Esophagus squamous epithelium (tissue), 5 donors: ENCODE data around the gene ZNF33A. TPM values are rescaled to one million over a fixed set of nuclear protein-coding genes. Genes with fewer than 3 reads are reported as not detected.
"Not testable (repeated sequence)": the region's sequence is repeated elsewhere in the genome, so short reads cannot be mapped to it uniquely, and the experiment has no call there.

ENCODE experiments used
- DNase-seq: peaks from one replicate; lab custom pipeline; 2025; lab: John Stamatoyannopoulos, UW
- H3K27ac ChIP-seq, 4 donors: fragments of 200-600 bp; sonication (generic); one replicate each; pipeline ENCODE4 v1.5.1; 2016 to 2019; ENCODE audit warnings: mild to moderate bottlenecking in 1 of 4
- H3K27me3 ChIP-seq, 4 donors: fragments of 200-600 bp; sonication (generic); 1 replicate in 3 of 4; 2 replicates in 1 of 4; pipeline versions ENCODE4 v1.5.1 to v1.6.0; 2017 to 2021; ENCODE audit warnings: antibody characterized with exemption in 1 of 4
- H3K36me3 ChIP-seq, 3 donors: fragments of 200-600 bp; sonication (generic); one replicate each; pipeline ENCODE4 v1.5.1; 2016 to 2019
- H3K4me1 ChIP-seq, 3 donors: fragments of 200-600 bp; sonication (generic); one replicate each; pipeline ENCODE4 v1.5.1; 2017 to 2019
- H3K4me3 ChIP-seq, 4 donors: fragments of 200-600 bp; sonication (generic); 1 replicate in 3 of 4; 2 replicates in 1 of 4; pipeline ENCODE4 v1.5.1; 2016 to 2019; ENCODE audit warnings: mild to moderate bottlenecking in 2 of 4, moderate library complexity in 1 of 4
- H3K9me3 ChIP-seq, 3 donors: fragments of 200-600 bp; sonication (generic); one replicate each; pipeline ENCODE4 v1.5.1; 2016 to 2019
- POLR2A ChIP-seq, 4 donors: fragments of 450-650 bp; IDR thresholded peaks; one replicate each; pipeline ENCODE4 v1.6.1; 2017; ENCODE audit warnings: antibody characterized with exemption in 4 of 4, mild to moderate bottlenecking in 4 of 4, moderate library complexity in 3 of 4
- WGBS, 2 donors: methylation state at CpG; one replicate each; pipeline ENCODE4 v1.1.5; 2018; 5-methylcytosine and 5-hydroxymethylcytosine counted together
- intact Hi-C: fragments of 100-400 bp; cut with DNase I; formaldehyde crosslinking; loops from one replicate; pipeline ENCODE4 v1.15.0; 2022
- total RNA-seq, 4 donors: library from RNA; depleted of rRNA; stranded (reverse); fragments of >200 nt; gene quantifications; one replicate each; pipeline ENCODE4 v1.1.0, GENCODE V29; 2016
- TF ChIP-seq, protein P1 (sequence below), 6 experiments: fragments of 450-650 bp in 4 of 6; fragments of 200-600 bp in 2 of 6; sonication (generic) in 2 of 6; IDR thresholded peaks; one replicate each; pipeline ENCODE4 v1.5.1; 2016 to 2019; ENCODE audit warnings: antibody characterized with exemption in 6 of 6, mild to moderate bottlenecking in 4 of 6, moderate library complexity in 4 of 6
- donor health status: DM: yes; HTN: yes; CAD: no.

The ZNF33A gene
- total RNA-seq, 4 donors from 2014 or later = 16.5 to 31.1 (median 17.6) TPM

DNA sequence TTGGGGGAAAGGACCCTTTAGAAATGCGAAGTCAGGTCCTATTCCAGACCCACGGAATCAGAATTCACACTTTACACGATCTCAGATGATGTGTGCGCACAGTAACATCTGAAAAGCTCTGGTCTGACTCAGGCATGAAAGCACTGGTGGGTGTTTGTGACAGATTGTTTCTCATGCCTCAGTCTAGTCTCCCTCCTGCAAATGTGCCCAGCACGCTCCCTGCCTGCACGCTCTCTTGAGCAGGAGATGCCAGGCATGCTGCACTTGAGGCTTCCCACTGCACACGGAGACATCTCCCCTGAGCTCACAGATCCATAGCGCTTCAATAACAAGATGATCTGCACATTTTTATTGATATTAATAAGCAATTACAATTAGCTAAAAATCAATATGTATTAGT, 60.0 kb downstream of the ZNF33A start:
- intact Hi-C loops = no loop called here
- TF ChIP-seq POLR2A (IDR thresholded peaks at IDR 0.05) = no peak
- TF ChIP-seq, protein P1, sequence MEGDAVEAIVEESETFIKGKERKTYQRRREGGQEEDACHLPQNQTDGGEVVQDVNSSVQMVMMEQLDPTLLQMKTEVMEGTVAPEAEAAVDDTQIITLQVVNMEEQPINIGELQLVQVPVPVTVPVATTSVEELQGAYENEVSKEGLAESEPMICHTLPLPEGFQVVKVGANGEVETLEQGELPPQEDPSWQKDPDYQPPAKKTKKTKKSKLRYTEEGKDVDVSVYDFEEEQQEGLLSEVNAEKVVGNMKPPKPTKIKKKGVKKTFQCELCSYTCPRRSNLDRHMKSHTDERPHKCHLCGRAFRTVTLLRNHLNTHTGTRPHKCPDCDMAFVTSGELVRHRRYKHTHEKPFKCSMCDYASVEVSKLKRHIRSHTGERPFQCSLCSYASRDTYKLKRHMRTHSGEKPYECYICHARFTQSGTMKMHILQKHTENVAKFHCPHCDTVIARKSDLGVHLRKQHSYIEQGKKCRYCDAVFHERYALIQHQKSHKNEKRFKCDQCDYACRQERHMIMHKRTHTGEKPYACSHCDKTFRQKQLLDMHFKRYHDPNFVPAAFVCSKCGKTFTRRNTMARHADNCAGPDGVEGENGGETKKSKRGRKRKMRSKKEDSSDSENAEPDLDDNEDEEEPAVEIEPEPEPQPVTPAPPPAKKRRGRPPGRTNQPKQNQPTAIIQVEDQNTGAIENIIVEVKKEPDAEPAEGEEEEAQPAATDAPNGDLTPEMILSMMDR (IDR thresholded peaks at IDR 0.05) = no peak
- 73 to 87% methylated on average over 6 to 7 of the region's 8 CpGs for WGBS, 2 donors
- DNase-seq = no peak
- H3K9me3 ChIP-seq = peaks cover 0 to 5% (median 0%) of the 10 kb centered on the region in 3 donors
- H3K27me3 ChIP-seq = no peaks in the 10 kb centered on the region
- H3K36me3 ChIP-seq = no peaks in the 10 kb centered on the region
- H3K27ac ChIP-seq = no peak overlapping the region
- no peaks in the 10 kb centered on the region for H3K4me1 ChIP-seq
- no peak overlapping the region for H3K4me3 ChIP-seq

DNA sequence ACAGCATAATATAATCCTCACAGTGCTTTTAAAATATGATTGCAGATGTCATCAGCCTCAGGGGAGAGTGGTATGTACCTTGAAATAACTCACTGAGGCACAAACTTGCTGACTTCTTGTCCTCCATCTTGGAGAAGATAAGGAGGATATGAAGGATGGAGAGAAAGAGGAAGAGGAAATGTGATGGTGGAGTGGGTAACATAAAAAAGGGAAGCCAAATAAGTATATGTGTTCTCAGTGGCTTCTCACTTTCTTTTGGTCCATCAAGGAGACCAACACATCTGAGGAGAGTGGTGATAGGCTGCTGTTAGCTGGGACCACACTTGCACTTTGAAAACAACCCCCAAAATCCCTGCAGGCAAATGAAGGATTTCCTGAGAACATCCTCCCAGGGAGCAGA, 62.1 kb downstream of the ZNF33A start:
- no peak for DNase-seq
- no peak overlapping the region for H3K27ac ChIP-seq
- H3K36me3 ChIP-seq = no peaks in the 10 kb centered on the region
- intact Hi-C loops = no loop called here
- H3K9me3 ChIP-seq = no peaks in the 10 kb centered on the region
- H3K4me1 ChIP-seq = no peaks in the 10 kb centered on the region
- no peaks in the 10 kb centered on the region for H3K27me3 ChIP-seq
- no peak overlapping the region for H3K4me3 ChIP-seq
- TF ChIP-seq POLR2A (IDR thresholded peaks at IDR 0.05) = no peak
- TF ChIP-seq, protein P1 (IDR thresholded peaks at IDR 0.05) = no peak

DNA sequence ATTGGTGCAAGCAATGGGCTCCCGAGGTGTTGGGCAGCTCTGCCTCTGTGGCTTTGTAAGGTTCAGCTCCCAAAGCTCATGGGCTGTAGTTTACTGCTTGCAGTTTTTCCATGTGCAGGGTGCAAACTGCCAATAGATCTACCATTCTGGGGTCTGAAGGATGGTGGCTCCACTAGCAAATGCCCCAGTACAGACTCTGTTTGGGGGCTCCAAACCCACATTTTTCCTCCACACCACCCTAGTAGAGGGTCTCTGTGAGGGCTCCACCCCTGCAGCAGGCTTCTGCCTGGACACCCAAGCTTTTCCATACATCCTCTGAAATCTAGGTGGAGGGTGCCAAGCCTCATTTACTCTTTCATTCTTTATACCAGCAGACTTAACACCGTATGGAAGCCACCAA, 66.2 kb downstream of the ZNF33A start:
- H3K27me3 ChIP-seq = no peaks in the 10 kb centered on the region
- no peaks in the 10 kb centered on the region for H3K9me3 ChIP-seq
- DNase-seq = no peak
- no peak overlapping the region for H3K4me3 ChIP-seq
- 68 to 76% methylated on average over 2 of the region's 2 CpGs for WGBS, 2 donors
- intact Hi-C loops = no loop called here
- H3K27ac ChIP-seq = no peak overlapping the region
- TF ChIP-seq POLR2A (IDR thresholded peaks at IDR 0.05) = no peak
- no peaks in the 10 kb centered on the region for H3K4me1 ChIP-seq
- H3K36me3 ChIP-seq = no peaks in the 10 kb centered on the region

DNA sequence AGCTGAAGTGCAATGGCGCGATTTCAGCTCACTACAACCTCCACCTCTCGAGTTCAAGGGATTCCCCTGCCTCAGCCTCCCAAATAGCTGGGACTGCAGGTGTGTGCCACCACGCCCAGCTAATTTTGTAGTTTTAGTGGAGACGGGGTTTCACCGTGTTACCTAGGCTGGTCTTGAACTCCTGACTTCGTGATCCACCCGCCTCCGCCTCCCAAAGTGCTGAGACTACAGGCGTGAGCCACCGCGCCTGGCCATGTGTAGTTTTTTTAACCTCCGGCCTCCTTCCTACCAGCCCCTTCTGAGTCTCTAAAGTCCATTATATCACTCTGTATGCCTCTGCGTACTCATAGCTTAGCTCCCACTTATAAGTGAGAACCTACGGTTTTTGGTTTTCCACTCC, 82.8 kb downstream of the ZNF33A start:
- intact Hi-C loops = loop anchor here (10.0 kb wide), 1 partner anchor 109 kb away; no protein-coding TSS in a partner anchor
- 94 to 98% methylated on average over 7 to 15 of the region's 15 CpGs for WGBS, 2 donors
- not testable (repeated sequence) for H3K27me3 ChIP-seq, DNase-seq, H3K27ac ChIP-seq, H3K9me3 ChIP-seq
- Histone ChIP-seq H3K4me3 (peak overlapping the region in 3 of 4 donors; percentile 69 to 87 (median 86)), H3K36me3 (peaks cover 0 to 31% (median 0%) of the 10 kb centered on the region in 3 donors), H3K4me1 (peaks cover 5 to 19% (median 10%) of the 10 kb centered on the region in 3 donors)

DNA sequence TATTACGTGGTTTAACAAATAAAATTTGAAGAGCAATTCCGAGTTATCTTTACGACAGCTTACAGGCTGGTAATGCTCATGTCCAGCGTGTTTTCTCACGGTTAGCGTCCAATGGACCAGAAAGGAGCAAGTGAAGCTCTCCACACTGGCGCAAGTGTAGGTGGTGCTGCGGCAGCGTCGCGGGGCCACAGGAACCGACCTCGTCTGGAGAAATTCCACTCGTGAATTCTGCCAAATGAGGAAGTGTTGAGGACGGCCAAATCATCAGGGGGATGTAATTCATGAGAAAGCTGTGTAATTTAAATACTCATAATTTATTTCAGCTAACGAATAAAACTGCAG, 83.3 kb downstream of the ZNF33A start:
- peaks cover 0 to 35% (median 0%) of the 10 kb centered on the region in 3 donors for H3K36me3 ChIP-seq
- 8 to 13% methylated on average over 16 of the region's 16 CpGs for WGBS, 2 donors
- TF ChIP-seq POLR2A (IDR thresholded peaks at IDR 0.05) = no peak
- no peaks in the 10 kb centered on the region for H3K9me3 ChIP-seq
- DNase-seq = no peak
- H3K27me3 ChIP-seq = no peaks in the 10 kb centered on the region
- intact Hi-C loops = loop anchor here (10.0 kb wide), 1 partner anchor 109 kb away; no protein-coding TSS in a partner anchor
- H3K4me3 ChIP-seq = peak overlapping the region; percentile 68 to 87 (median 78)
- peaks cover 5 to 19% (median 10%) of the 10 kb centered on the region in 3 donors for H3K4me1 ChIP-seq
- peak overlapping the region; percentile 85 to 92 (median 90) for H3K27ac ChIP-seq

DNA sequence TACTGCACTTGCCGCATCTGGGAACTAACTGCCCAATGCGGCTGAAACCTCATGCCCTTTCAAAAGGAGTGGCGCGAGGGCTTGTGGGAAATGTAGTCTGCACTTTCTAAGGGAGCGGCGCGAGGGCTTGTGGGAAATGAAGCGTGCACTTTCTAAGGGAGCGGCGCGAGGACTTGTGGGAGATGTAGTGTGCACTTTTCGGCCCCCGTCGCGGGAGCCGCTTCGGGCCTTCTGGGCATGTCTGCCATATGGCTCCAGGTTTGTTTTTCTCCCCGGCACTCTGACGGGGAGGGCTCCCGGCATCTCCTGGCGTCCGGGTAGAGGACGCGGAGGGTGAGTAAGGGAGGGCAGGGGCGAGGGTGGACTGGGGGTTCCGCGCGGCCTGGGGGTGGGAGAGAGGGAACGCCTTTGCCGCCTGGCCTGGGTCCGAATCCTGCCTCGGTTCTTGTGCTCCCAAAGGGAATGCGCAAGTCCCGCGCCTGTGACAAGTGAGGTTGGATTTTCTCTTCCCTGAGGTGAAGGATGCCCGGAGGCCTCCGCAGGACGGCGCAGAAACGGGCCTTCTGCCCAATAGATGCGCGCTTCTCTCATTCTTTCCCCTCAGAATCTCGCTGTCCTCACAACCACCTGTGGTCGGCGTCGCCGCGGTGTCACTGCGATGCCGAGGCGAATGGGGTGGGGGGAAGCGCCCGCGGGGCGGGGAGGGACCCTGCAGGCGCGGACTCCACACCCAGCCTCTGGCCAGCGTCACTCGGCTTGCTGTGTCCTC, 83.9 kb downstream of the ZNF33A start, which contains the start of gene ZNF37A:
TSS of gene ZNF37A (plus strand) at position 180 of the 769 bp plus-strand sequence. CDS start 2,281 bp downstream, outside the sequence.
- 1 to 2% methylated on average over 32 to 33 of the region's 59 CpGs for WGBS, 2 donors
- Histone ChIP-seq H3K36me3 (peaks cover 0 to 41% (median 0%) of the 10 kb centered on the region in 3 donors), H3K27me3 (no peaks in the 10 kb centered on the region), H3K4me1 (peaks cover 5 to 19% (median 10%) of the 10 kb centered on the region in 3 donors), H3K27ac (peak within 1 kb of the TSS; percentile 85 to 92 (median 90)), H3K9me3 (peaks cover 0 to 4% (median 0%) of the 10 kb centered on the region in 3 donors), H3K4me3 (peak within 1 kb of the TSS; percentile 68 to 87 (median 78))
- intact Hi-C loops = loop anchor here (10.0 kb wide), 1 partner anchor 110 kb away; no protein-coding TSS in a partner anchor
- TF ChIP-seq, protein P1 (IDR thresholded peaks at IDR 0.05) = peak in 1 of 6 experiments; percentile 6
- peak in 2 of 4 donors; percentile 25 to 54 for TF ChIP-seq POLR2A (IDR thresholded peaks at IDR 0.05)
- peak; percentile 80 for DNase-seq
